OCI-LY3 (cell line): ENCODE measurements around the gene FSCN2.

ENCODE experiments used
- CTCF ChIP-seq: fragments of 200-600, 300-600 bp; sonication (generic); IDR thresholded peaks from 2 replicates; pipeline ENCODE4 v1.5.1; 2014; ENCODE audit warnings: antibody characterized with exemption, low read length, low read depth
- EZH2phosphoT487 ChIP-seq: fragments of 200-600 bp; shearing (Covaris generic); IDR thresholded peaks from 2 replicates; pipeline ENCODE4 v1.6.1; 2018; ENCODE audit warnings: antibody characterized with exemption, mixed run types, low read depth

- TF ChIP-seq CTCF (no peak), EZH2phosphoT487 (no peak)
Measured at GRCh38 chr17:81510785-81511553, 17.2 kb upstream of the FSCN2 start.
